ENCODE measurements around the gene SARM1. TPM values are rescaled to one million over a fixed set of nuclear protein-coding genes. Genes with fewer than 3 reads are reported as not detected.
A peak's percentile ranks its signal among the peaks of the same experiment; 100 is the strongest.

SARM1 gene
- total and polyA plus RNA-seq, 2 of the 13 experiments (the other 11 are each of a cell fraction or from before 2014, with no cell fraction given), result 0.73 to 0.86 TPM

DNA sequence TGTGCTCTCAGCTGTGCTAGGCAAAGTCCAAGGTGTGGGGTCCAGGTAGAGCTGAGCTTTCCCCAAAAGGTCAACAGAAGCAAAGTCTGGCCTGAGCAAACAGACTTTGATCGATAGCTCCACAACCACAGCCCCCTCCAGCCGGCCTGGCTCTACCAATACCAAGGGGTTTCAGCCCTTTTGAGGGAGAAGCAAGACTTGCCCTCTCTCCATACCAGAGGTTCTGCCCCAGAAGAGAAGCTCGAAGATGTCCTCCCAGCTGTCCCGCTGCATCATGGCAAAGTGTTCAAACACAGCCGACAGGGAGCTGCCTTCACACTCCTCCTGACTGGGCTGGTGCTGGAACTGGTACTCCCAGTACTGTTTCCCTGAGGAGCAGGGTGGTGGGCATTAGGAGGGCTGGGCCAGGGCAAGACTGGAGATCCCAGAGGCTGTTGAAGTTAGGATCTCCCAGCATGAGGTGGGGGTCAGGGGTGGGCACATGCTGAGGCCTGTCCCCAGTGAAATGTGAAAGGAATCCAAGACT lies 3.1 kb upstream of the SARM1 start (continued):
- TF ChIP-seq KLF12 (CRISPR knock-in tag; IDR thresholded peaks at IDR 0.05; ENCODE audit: borderline replicate concordance) (peak; percentile 91), ZNF776 (CRISPR knock-in tag; IDR thresholded peaks at IDR 0.05) (no peak), RNF219 (CRISPR knock-in tag; IDR thresholded peaks at IDR 0.05) (0 out of 2 replicates have a peak, but pooled peaks have one; percentile 60), RARA (CRISPR knock-in tag; IDR thresholded peaks at IDR 0.05) (peak; percentile 91), STAG1 (CRISPR knock-in tag; IDR thresholded peaks at IDR 0.05) (peak; percentile 33; the same call in 1 of the 2 replicates), TFDP1 (CRISPR knock-in tag; IDR thresholded peaks at IDR 0.05; ENCODE audit: borderline replicate concordance) (no peak), REST (IDR thresholded peaks at IDR 0.05; ENCODE audit: borderline replicate concordance in 1 of 2, low read depth in 1 of 2, low read length in 2 of 2) (peak in 1 of 2 experiments; percentile 54; a peak in 2 of 4 replicates), ZNF138 (CRISPR knock-in tag; IDR thresholded peaks at IDR 0.05; ENCODE audit: low read depth) (no peak), KDM4B (CRISPR knock-in tag; IDR thresholded peaks at IDR 0.05) (no peak), ZFP37 (CRISPR knock-in tag; IDR thresholded peaks at IDR 0.05; ENCODE audit: borderline replicate concordance) (no peak; the same call in 1 of the 2 replicates), ZNF337 (CRISPR knock-in tag; IDR thresholded peaks at IDR 0.05; ENCODE audit: borderline replicate concordance, low read depth) (no peak), RELA (CRISPR knock-in tag; IDR thresholded peaks at IDR 0.05) (no peak), ZNF460 (CRISPR knock-in tag; IDR thresholded peaks at IDR 0.05; ENCODE audit: borderline replicate concordance) (peak; percentile 12; the same call in 1 of the 2 replicates), BORCS8-MEF2B (CRISPR knock-in tag; IDR thresholded peaks at IDR 0.05) (no peak; the same call in 1 of the 2 replicates), ZNF652 (CRISPR knock-in tag; IDR thresholded peaks at IDR 0.05; ENCODE audit: borderline replicate concordance, low read depth) (no peak), KDM6A (CRISPR knock-in tag; IDR thresholded peaks at IDR 0.05; ENCODE audit: low read depth) (peak; percentile 99), HOXA5 (CRISPR knock-in tag; IDR thresholded peaks at IDR 0.05) (peak; percentile 97)
- TF ChIP-seq, protein P1, sequence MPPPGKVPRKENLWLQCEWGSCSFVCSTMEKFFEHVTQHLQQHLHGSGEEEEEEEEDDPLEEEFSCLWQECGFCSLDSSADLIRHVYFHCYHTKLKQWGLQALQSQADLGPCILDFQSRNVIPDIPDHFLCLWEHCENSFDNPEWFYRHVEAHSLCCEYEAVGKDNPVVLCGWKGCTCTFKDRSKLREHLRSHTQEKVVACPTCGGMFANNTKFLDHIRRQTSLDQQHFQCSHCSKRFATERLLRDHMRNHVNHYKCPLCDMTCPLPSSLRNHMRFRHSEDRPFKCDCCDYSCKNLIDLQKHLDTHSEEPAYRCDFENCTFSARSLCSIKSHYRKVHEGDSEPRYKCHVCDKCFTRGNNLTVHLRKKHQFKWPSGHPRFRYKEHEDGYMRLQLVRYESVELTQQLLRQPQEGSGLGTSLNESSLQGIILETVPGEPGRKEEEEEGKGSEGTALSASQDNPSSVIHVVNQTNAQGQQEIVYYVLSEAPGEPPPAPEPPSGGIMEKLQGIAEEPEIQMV (CRISPR knock-in tag; IDR thresholded peaks at IDR 0.05; ENCODE audit: low read depth), result 0 out of 2 replicates have a peak, but pooled peaks have one; percentile 18
- TF ChIP-seq, protein P2, sequence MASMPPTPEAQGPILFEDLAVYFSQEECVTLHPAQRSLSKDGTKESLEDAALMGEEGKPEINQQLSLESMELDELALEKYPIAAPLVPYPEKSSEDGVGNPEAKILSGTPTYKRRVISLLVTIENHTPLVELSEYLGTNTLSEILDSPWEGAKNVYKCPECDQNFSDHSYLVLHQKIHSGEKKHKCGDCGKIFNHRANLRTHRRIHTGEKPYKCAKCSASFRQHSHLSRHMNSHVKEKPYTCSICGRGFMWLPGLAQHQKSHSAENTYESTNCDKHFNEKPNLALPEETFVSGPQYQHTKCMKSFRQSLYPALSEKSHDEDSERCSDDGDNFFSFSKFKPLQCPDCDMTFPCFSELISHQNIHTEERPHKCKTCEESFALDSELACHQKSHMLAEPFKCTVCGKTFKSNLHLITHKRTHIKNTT (CRISPR knock-in tag; IDR thresholded peaks at IDR 0.05), result no peak
